ENCODE measurements around the gene NTRK3. TPM values are rescaled to one million over a fixed set of nuclear protein-coding genes. Genes with fewer than 3 reads are reported as not detected.

Gene NTRK3
- total RNA-seq, 2 donors from 2014 or later: 0.66 to 5.2 TPM

DNA sequence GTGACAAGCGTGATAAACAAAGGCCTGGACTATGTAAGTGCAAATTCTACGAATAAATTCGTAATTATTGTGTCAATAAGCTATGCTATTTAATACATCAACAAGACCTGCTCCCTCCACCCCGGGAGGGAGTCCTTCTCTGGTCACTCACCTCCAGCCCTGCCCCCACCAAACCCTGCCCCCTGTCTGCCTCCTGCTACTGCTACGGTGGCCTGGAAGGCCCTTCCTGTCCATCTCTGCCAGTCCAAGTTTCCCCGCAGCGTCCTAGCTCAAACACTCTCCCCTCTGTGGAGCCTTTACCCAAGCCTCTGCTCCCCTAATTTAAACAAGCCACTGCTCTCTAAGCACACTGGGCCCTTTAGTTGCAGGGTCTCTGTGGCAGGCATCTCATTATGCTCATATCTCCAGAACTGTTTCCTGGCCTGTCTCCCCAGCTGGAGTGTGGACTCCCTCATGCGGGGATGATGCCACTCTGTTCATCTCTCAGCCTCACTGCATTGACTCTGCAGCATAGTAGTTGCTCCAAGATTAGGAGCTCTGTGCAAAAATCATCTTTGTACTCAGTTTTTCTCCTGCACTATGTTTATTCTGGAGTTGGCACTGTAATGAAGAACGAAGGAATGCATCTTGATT is 241.2 kb downstream of the NTRK3 start:
- no peak for ATAC-seq
- WGBS, 2 donors: 40 to 46% methylated on average over 9 of the region's 9 CpGs
- intact Hi-C loops (cut with DNase I): no loop called here
- no peaks in the 10 kb centered on the region for H3K27me3 ChIP-seq
- H3K4me1 ChIP-seq: no peaks in the 10 kb centered on the region
- no peak overlapping the region for H3K4me3 ChIP-seq
- H3K27ac ChIP-seq: no peak overlapping the region
- no peak for DNase-seq
- H3K9me3 ChIP-seq: no peaks in the 10 kb centered on the region
- TF ChIP-seq POLR2A (IDR thresholded peaks at IDR 0.05): no peak
- TF ChIP-seq, protein P1, sequence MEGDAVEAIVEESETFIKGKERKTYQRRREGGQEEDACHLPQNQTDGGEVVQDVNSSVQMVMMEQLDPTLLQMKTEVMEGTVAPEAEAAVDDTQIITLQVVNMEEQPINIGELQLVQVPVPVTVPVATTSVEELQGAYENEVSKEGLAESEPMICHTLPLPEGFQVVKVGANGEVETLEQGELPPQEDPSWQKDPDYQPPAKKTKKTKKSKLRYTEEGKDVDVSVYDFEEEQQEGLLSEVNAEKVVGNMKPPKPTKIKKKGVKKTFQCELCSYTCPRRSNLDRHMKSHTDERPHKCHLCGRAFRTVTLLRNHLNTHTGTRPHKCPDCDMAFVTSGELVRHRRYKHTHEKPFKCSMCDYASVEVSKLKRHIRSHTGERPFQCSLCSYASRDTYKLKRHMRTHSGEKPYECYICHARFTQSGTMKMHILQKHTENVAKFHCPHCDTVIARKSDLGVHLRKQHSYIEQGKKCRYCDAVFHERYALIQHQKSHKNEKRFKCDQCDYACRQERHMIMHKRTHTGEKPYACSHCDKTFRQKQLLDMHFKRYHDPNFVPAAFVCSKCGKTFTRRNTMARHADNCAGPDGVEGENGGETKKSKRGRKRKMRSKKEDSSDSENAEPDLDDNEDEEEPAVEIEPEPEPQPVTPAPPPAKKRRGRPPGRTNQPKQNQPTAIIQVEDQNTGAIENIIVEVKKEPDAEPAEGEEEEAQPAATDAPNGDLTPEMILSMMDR (IDR thresholded peaks at IDR 0.05): no peak
- no peaks in the 10 kb centered on the region for H3K36me3 ChIP-seq (replicated peaks in 1 of 2; ENCODE audit: insufficient read depth in 1 of 2, low read depth in 2 of 2)

DNA sequence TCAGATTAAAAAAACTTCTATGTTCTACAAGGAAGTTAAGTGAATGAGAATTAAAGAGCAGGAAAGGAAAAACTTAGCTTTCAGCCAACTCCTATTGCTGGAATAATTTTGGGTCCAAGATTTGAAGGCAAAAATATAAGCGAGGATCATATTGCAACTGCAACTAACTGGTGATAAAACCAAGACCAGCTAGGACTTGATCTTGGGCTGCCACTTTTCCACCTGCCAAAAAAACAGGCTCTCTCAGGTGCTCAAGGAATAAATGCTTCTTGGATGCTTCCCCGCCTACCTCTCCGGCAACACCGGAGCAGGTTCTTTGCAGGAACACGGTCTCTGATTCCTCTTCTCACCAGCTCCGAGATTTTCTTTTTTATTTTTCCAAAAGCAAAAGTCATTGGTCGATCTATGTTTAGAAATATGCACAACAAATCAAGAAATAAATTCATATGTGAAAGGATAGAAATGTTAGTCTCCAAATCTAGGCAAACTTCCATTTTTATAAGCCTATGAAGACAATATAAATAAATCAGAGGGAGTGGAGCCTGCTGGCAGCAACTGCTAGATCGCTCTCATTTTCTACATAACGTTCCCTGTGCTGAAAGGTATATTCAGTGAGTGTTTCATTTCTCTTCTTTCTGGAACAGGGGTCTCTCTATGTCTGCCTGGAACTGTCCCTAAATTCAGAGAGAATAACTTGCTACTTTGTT is 241.9 kb downstream of the NTRK3 start:
- no peak for TF ChIP-seq POLR2A (IDR thresholded peaks at IDR 0.05)
- TF ChIP-seq, protein P1 (IDR thresholded peaks at IDR 0.05): no peak
- intact Hi-C loops (cut with DNase I): no loop called here
- Histone ChIP-seq H3K4me3 (no peak overlapping the region), H3K36me3 (replicated peaks in 1 of 2; ENCODE audit: insufficient read depth in 1 of 2, low read depth in 2 of 2) (no peaks in the 10 kb centered on the region), H3K9me3 (no peaks in the 10 kb centered on the region), H3K27me3 (no peaks in the 10 kb centered on the region), H3K27ac (no peak overlapping the region), H3K4me1 (no peaks in the 10 kb centered on the region)
- ATAC-seq (no peak), DNase-seq (no peak)
- 64 to 76% methylated on average over 9 of the region's 9 CpGs for WGBS, 2 donors

DNA sequence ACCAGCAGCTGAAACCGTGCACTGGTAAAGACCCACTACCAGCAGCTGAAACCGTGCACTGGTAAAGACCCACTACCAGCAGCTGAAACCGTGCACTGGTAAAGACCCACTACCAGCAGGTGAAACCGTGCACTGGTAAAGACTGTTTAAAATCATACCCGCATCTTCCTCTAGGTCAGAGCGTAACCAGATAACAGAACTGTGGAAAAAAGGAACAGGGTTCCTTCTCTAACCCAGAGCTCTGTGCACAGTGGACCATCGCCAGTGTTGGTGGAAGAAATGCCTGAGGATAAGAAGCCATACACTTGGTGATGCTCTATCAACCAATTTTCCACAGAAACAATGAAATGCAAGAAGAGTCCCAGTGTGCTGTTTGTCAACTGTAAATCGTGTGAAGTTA is 243.4 kb downstream of the NTRK3 start:
- Histone ChIP-seq H3K36me3 (replicated peaks in 1 of 2; ENCODE audit: insufficient read depth in 1 of 2, low read depth in 2 of 2) (no peaks in the 10 kb centered on the region), H3K4me3 (no peak overlapping the region), H3K4me1 (no peaks in the 10 kb centered on the region), H3K27me3 (no peaks in the 10 kb centered on the region), H3K9me3 (no peaks in the 10 kb centered on the region), H3K27ac (no peak overlapping the region)
- intact Hi-C loops (cut with DNase I): no loop called here
- no peak for ATAC-seq
- no peak for TF ChIP-seq POLR2A (IDR thresholded peaks at IDR 0.05)
- TF ChIP-seq, protein P1 (IDR thresholded peaks at IDR 0.05): no peak
- no peak for DNase-seq
- 54 to 60% methylated on average over 7 to 8 of the region's 8 CpGs for WGBS, 2 donors

DNA sequence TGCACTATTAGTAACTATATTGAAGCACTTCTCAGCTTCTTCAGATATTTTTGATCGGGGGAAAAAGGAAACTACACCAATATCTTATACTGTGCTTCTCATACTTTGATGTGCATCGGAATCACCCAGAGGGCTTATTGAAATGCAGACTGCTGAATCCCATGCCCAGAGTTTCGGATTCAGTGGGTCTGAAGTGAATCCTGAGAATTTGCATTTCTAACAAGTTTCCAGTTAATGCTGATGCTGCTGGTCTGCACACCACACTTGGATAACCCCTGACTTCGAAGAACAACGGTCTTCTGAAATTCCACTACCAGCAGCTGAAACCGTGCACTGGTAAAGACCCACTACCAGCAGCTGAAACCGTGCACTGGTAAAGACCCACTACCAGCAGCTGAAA is 243.9 kb downstream of the NTRK3 start:
- Histone ChIP-seq H3K36me3 (replicated peaks in 1 of 2; ENCODE audit: insufficient read depth in 1 of 2, low read depth in 2 of 2) (no peaks in the 10 kb centered on the region), H3K27ac (no peak overlapping the region), H3K4me3 (no peak overlapping the region), H3K9me3 (no peaks in the 10 kb centered on the region), H3K4me1 (no peaks in the 10 kb centered on the region), H3K27me3 (no peaks in the 10 kb centered on the region)
- TF ChIP-seq, protein P1 (IDR thresholded peaks at IDR 0.05): no peak
- TF ChIP-seq POLR2A (IDR thresholded peaks at IDR 0.05): no peak
- 65 to 76% methylated on average over 7 of the region's 7 CpGs for WGBS, 2 donors
- DNase-seq: no peak
- no peak for ATAC-seq
- intact Hi-C loops (cut with DNase I): no loop called here

DNA sequence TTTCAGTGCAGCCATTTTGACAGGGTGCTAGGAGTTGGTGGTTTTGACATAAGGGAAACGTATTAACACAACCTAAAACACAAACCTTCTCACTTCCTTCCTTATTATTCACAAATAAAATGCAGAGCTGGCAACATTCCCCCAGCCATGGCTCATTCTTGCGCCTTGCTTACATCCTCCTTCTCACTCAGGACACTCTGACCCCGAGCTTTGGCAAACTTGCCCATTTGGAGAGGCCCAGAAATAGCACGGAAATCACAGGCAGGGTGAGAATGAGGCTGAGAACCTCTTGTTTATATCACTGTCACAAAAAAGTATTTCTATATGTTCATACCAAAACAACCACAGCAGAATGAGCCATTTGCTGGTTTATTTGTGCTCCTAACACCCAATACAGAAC is 244.3 kb downstream of the NTRK3 start:
- 34 to 50% methylated on average over 4 of the region's 4 CpGs for WGBS, 2 donors

More for the DNA sequence above, 244.3 kb downstream of the NTRK3 start:
- intact Hi-C loops (cut with DNase I): no loop called here
- H3K27ac ChIP-seq: no peak overlapping the region
- no peak overlapping the region for H3K4me3 ChIP-seq
- no peaks in the 10 kb centered on the region for H3K4me1 ChIP-seq
- no peak for ATAC-seq
- H3K9me3 ChIP-seq: no peaks in the 10 kb centered on the region
- TF ChIP-seq, protein P1 (IDR thresholded peaks at IDR 0.05): no peak
- no peak for TF ChIP-seq POLR2A (IDR thresholded peaks at IDR 0.05)
- DNase-seq: peak in 1 of 4 donors; percentile 4
- H3K27me3 ChIP-seq: no peaks in the 10 kb centered on the region
- no peaks in the 10 kb centered on the region for H3K36me3 ChIP-seq (replicated peaks in 1 of 2; ENCODE audit: insufficient read depth in 1 of 2, low read depth in 2 of 2)
